ENCODE results near the gene DDO. TPM values are rescaled to one million over a fixed set of nuclear protein-coding genes. Genes with fewer than 3 reads are reported as not detected.

Gene DDO
- total RNA-seq, 4 donors from 2014 or later, result 2.5 to 5.0 (median 2.6) TPM

GRCh38 chr6:110447761-110448160, 32.4 kb upstream of the DDO start:
- Histone ChIP-seq H3K36me3 (no peaks in the 10 kb centered on the region), H3K4me1 (no peaks in the 10 kb centered on the region), H3K9me3 (no peaks in the 10 kb centered on the region), H3K27me3 (no peaks in the 10 kb centered on the region), H3K27ac (no peak overlapping the region), H3K4me3 (replicated peaks in 1 of 3) (no peak overlapping the region)
- TF ChIP-seq POLR2A (IDR thresholded peaks at IDR 0.05) (no peak), CTCF (IDR thresholded peaks at IDR 0.05) (no peak)
- intact Hi-C loops (cut with DNase I), result no loop called here
- no peak for DNase-seq
- WGBS, 2 donors, result 94 to 95% methylated on average over 3 of the region's 3 CpGs

GRCh38 chr6:110446405-110446804, 31.0 kb upstream of the DDO start:
- Histone ChIP-seq H3K27ac (no peak overlapping the region), H3K4me3 (replicated peaks in 1 of 3) (no peak overlapping the region), H3K27me3 (no peaks in the 10 kb centered on the region), H3K4me1 (no peaks in the 10 kb centered on the region), H3K36me3 (no peaks in the 10 kb centered on the region), H3K9me3 (no peaks in the 10 kb centered on the region)
- whole genome bisulfite sequencing, 2 donors, result 78 to 91% methylated on average over 4 of the region's 4 CpGs
- TF ChIP-seq POLR2A (IDR thresholded peaks at IDR 0.05), result no peak
- intact Hi-C loops (cut with DNase I), result no loop called here
- no peak for DNase-seq

- Histone ChIP-seq H3K4me1 (no peaks in the 10 kb centered on the region), H3K27ac (no peak overlapping the region), H3K27me3 (no peaks in the 10 kb centered on the region), H3K36me3 (no peaks in the 10 kb centered on the region), H3K9me3 (no peaks in the 10 kb centered on the region), H3K4me3 (replicated peaks in 1 of 3) (no peak overlapping the region)
- TF ChIP-seq POLR2A (IDR thresholded peaks at IDR 0.05), result no peak
- no peak for TF ChIP-seq CTCF (IDR thresholded peaks at IDR 0.05)
- intact Hi-C loops (cut with DNase I), result no loop called here
- whole genome bisulfite sequencing, 2 donors, result 86 to 90% methylated on average over 4 of the region's 4 CpGs
- no peak for DNase-seq
Observed at GRCh38 chr6:110440026-110440425, 24.7 kb upstream of the DDO start.

GRCh38 chr6:110439356-110439755, 24.0 kb upstream of the DDO start:
- no peak for DNase-seq
- H3K27ac ChIP-seq, result no peak overlapping the region
- H3K36me3 ChIP-seq, result no peaks in the 10 kb centered on the region
- intact Hi-C loops (cut with DNase I), result no loop called here
- H3K4me3 ChIP-seq (replicated peaks in 1 of 3), result no peak overlapping the region
- H3K4me1 ChIP-seq, result no peaks in the 10 kb centered on the region
- H3K27me3 ChIP-seq, result no peaks in the 10 kb centered on the region
- WGBS, 2 donors, result 58 to 60% methylated on average over 5 of the region's 5 CpGs
- no peaks in the 10 kb centered on the region for H3K9me3 ChIP-seq
- no peak for TF ChIP-seq CTCF (IDR thresholded peaks at IDR 0.05)

GRCh38 chr6:110434961-110435602, 19.7 kb upstream of the DDO start:
- Histone ChIP-seq H3K9me3 (no peaks in the 10 kb centered on the region), H3K4me3 (replicated peaks in 1 of 3) (no peak overlapping the region), H3K36me3 (no peaks in the 10 kb centered on the region), H3K27me3 (no peaks in the 10 kb centered on the region), H3K4me1 (no peaks in the 10 kb centered on the region), H3K27ac (no peak overlapping the region)
- WGBS, 2 donors, result 79 to 92% methylated on average over 7 of the region's 7 CpGs
- intact Hi-C loops (cut with DNase I), result no loop called here
- DNase-seq, result no peak
- no peak for TF ChIP-seq POLR2A (IDR thresholded peaks at IDR 0.05)
- no peak for TF ChIP-seq CTCF (IDR thresholded peaks at IDR 0.05)

All from thyroid gland (tissue), 4 donors.